CD14-positive monocyte (primary cell): ENCODE results near the gene SBF1. TPM values are rescaled to one million over a fixed set of nuclear protein-coding genes. Genes with fewer than 3 reads are reported as not detected.
A peak's percentile ranks its signal among the peaks of the same experiment; 100 is the strongest.

ENCODE experiments used
- DNase-seq, 3 donors: peaks; one replicate each; pipeline ENCODE4 v3.0.0-alpha.2; 2011 to 2022
- H2AFZ ChIP-seq: 2 replicates; pipeline ENCODE4 v1.6.0; 2012; ENCODE audit warnings: mild to moderate bottlenecking, low read depth, low read length, inconsistent platforms; ENCODE audit not compliant: insufficient read depth, poor library complexity, severe bottlenecking
- H3K27ac ChIP-seq, 2 donors: 1 replicate in 1 of 2; 2 replicates in 1 of 2; pipeline ENCODE4 v1.5.1; 2012 to 2013; ENCODE audit warnings: low read length in 2 of 2, control low read depth in 1 of 2, inconsistent platforms in 1 of 2, low read depth in 1 of 2, mild to moderate bottlenecking in 1 of 2
- H3K27me3 ChIP-seq, 2 donors: one replicate each; pipeline versions ENCODE4 v1.6.0 to v1.6.1; 2011 to 2013; ENCODE audit warnings: low read length in 2 of 2; ENCODE audit not compliant: control insufficient read depth in 2 of 2, insufficient read depth in 2 of 2
- H3K36me3 ChIP-seq, 2 donors: replicated peaks in 1 of 2; 1 replicate in 1 of 2; 2 replicates in 1 of 2; pipeline versions ENCODE4 v1.5.1 to v1.6.1; 2012 to 2013; ENCODE audit warnings: low read length in 2 of 2, control low read depth in 1 of 2, inconsistent platforms in 1 of 2, mild to moderate bottlenecking in 1 of 2; ENCODE audit not compliant: insufficient read depth in 2 of 2, control insufficient read depth in 1 of 2
- H3K4me1 ChIP-seq, 2 donors: 1 replicate in 1 of 2; 2 replicates in 1 of 2; pipeline versions ENCODE4 v1.5.1 to v1.6.1; 2012 to 2013; ENCODE audit warnings: low read length in 2 of 2, control low read depth in 1 of 2, inconsistent platforms in 1 of 2, mild to moderate bottlenecking in 1 of 2, moderate library complexity in 1 of 2; ENCODE audit not compliant: insufficient read depth in 2 of 2, control insufficient read depth in 1 of 2
- H3K4me2 ChIP-seq: replicated peaks from 2 replicates; pipeline ENCODE3; 2012; ENCODE audit warnings: low read length, moderate library complexity, mild to moderate bottlenecking; ENCODE audit not compliant: poor library complexity, severe bottlenecking; ENCODE audit errors: extremely low read depth
- H3K4me3 ChIP-seq, 3 experiments: fragments of 200-600 bp in 1 of 3; sonication (generic) in 1 of 3; replicated peaks in 1 of 3; 1 replicate in 2 of 3; 2 replicates in 1 of 3; pipeline ENCODE4 v1.5.1; 2011 to 2013; ENCODE audit warnings: low read length in 3 of 3, mild to moderate bottlenecking in 3 of 3, control low read depth in 2 of 3, low read depth in 2 of 3, inconsistent platforms in 1 of 3, moderate library complexity in 1 of 3
- H3K79me2 ChIP-seq: 2 replicates; pipeline ENCODE4 v1.6.0; 2012; ENCODE audit warnings: mild to moderate bottlenecking, control low read depth, inconsistent platforms, low read length, moderate library complexity; ENCODE audit not compliant: insufficient read depth
- H3K9ac ChIP-seq: 2 replicates; pipeline ENCODE4 v1.6.0; 2017; ENCODE audit warnings: low read length, mild to moderate bottlenecking; ENCODE audit not compliant: insufficient read depth, poor library complexity, severe bottlenecking
- H3K9me3 ChIP-seq, 2 donors: replicated peaks in 1 of 2; 1 replicate in 1 of 2; 2 replicates in 1 of 2; pipeline versions ENCODE4 v1.5.1 to v1.6.1; 2012 to 2013; ENCODE audit warnings: low read length in 2 of 2, control low read depth in 1 of 2; ENCODE audit not compliant: control insufficient read depth in 1 of 2, insufficient read depth in 1 of 2
- H4K20me1 ChIP-seq: 2 replicates; pipeline ENCODE4 v1.6.0; 2012; ENCODE audit warnings: mild to moderate bottlenecking, low read length, control low read depth, moderate library complexity; ENCODE audit not compliant: insufficient read depth
- H3K27ac Mint-ChIP-seq, 7 donors: one replicate each; pipeline ENCODE4 v1.8.0; 2020; ENCODE audit warnings: mild to moderate bottlenecking in 7 of 7, mixed read lengths in 7 of 7, moderate library complexity in 6 of 7, inconsistent platforms in 2 of 7
- H3K27me3 Mint-ChIP-seq, 3 donors: one replicate each; pipeline ENCODE4 v1.8.0; 2021 to 2022; ENCODE audit warnings: low read depth in 3 of 3, mild to moderate bottlenecking in 3 of 3, mixed read lengths in 3 of 3, moderate library complexity in 3 of 3, inconsistent platforms in 1 of 3
- H3K36me3 Mint-ChIP-seq, 2 donors: one replicate each; pipeline ENCODE4 v1.8.0; 2020; ENCODE audit warnings: mixed read lengths in 2 of 2, inconsistent platforms in 1 of 2, mild to moderate bottlenecking in 1 of 2
- H3K4me1 Mint-ChIP-seq: one replicate; pipeline ENCODE4 v1.8.0; 2020; ENCODE audit warnings: mild to moderate bottlenecking, mixed read lengths
- H3K4me3 Mint-ChIP-seq, 2 donors: one replicate each; pipeline ENCODE4 v1.8.0; 2020; ENCODE audit warnings: mild to moderate bottlenecking in 2 of 2, mixed read lengths in 2 of 2, moderate library complexity in 1 of 2
- H3K9me3 Mint-ChIP-seq, 7 donors: one replicate each; pipeline ENCODE4 v1.8.0; 2020 to 2022; ENCODE audit warnings: mixed read lengths in 7 of 7, mild to moderate bottlenecking in 6 of 7, moderate library complexity in 6 of 7, inconsistent platforms in 2 of 7
- WGBS: methylation state at CpG from one replicate; pipeline ENCODE4 v1.1.5; 2013; ENCODE audit warnings: missing lambda C conversion rate; ENCODE audit not compliant: insufficient coverage; 5-methylcytosine and 5-hydroxymethylcytosine counted together
- intact Hi-C, 2 donors: fragments of 100-400 bp; cut with micrococcal nuclease; formaldehyde crosslinking; loops; one replicate each; pipeline versions ENCODE4 v1.15.0 to v1.15.1; 2023
- polyA plus RNA-seq, 3 donors: library from polyadenylated mRNA; depleted of rRNA in 1 of 3; unstranded in 2 of 3; stranded (reverse) in 1 of 3; fragments of 300-500 nt in 2 of 3; fragments of >200 nt in 1 of 3; fragmentation: Illumina TruSeq in 2 of 3; gene quantifications; 1 replicate in 2 of 3; 2 replicates in 1 of 3; pipeline ENCODE4 v1.2.3, GENCODE V29; 2012 to 2021
- TF ChIP-seq, protein P1 (sequence below): fragments of 200-600 bp; IDR thresholded peaks from one replicate; pipeline ENCODE4 v1.8.0; 2022; ENCODE audit warnings: antibody characterized with exemption, mild to moderate bottlenecking

Gene SBF1
- polyA plus RNA-seq, 3 donors, result 4.0 to 45.9 (median 6.2) TPM

DNA sequence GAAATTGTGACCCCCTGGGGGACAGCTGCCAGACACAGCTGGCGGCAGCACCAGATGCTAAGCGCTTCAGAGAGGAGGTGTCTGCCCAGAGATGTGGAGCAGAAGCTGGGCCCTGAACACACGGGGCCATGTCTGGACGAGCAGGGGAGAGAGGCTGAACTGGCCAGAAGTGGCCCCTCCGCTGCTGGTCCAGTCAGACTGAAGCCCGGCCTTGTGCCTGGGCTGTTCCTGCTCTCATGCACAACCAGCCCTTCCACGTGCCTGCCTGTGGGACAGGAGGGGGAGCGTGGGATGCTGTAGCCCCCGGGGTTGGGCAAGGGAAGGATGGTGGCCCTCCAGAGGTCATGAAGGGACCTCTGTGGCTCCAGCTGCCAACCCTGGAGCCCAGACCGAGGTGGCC is 8.3 kb upstream of the SBF1 start:
- Histone ChIP-seq H3K36me3 (no peaks in the 10 kb centered on the region), H3K4me2 (no peak overlapping the region), H3K79me2 (no peaks in the 10 kb centered on the region), H4K20me1 (no peaks in the 10 kb centered on the region), H2AFZ (no peak overlapping the region), H3K9me3 (no peaks in the 10 kb centered on the region), H3K9ac (no peak overlapping the region), H3K4me1 (peaks cover 5 to 14% of the 10 kb centered on the region in 2 donors), H3K27me3 (peaks cover 9 to 44% of the 10 kb centered on the region in 2 donors), H3K27ac (no peak overlapping the region), H3K4me3 (no peak overlapping the region)
- H3K4me1 Mint-ChIP-seq, result peaks cover 2% of the 10 kb centered on the region
- DNase-seq, result no peak
- intact Hi-C loops, result no loop called here
- TF ChIP-seq, protein P1, sequence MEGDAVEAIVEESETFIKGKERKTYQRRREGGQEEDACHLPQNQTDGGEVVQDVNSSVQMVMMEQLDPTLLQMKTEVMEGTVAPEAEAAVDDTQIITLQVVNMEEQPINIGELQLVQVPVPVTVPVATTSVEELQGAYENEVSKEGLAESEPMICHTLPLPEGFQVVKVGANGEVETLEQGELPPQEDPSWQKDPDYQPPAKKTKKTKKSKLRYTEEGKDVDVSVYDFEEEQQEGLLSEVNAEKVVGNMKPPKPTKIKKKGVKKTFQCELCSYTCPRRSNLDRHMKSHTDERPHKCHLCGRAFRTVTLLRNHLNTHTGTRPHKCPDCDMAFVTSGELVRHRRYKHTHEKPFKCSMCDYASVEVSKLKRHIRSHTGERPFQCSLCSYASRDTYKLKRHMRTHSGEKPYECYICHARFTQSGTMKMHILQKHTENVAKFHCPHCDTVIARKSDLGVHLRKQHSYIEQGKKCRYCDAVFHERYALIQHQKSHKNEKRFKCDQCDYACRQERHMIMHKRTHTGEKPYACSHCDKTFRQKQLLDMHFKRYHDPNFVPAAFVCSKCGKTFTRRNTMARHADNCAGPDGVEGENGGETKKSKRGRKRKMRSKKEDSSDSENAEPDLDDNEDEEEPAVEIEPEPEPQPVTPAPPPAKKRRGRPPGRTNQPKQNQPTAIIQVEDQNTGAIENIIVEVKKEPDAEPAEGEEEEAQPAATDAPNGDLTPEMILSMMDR, result no peak
- no peak overlapping the region for H3K27ac Mint-ChIP-seq
- peaks cover 0 to 12% (median 6%) of the 10 kb centered on the region in 7 donors for H3K9me3 Mint-ChIP-seq
- H3K27me3 Mint-ChIP-seq, result peaks cover 35 to 69% (median 38%) of the 10 kb centered on the region in 3 donors
- peaks cover 0 to 2% of the 10 kb centered on the region in 2 donors for H3K36me3 Mint-ChIP-seq
- 97% methylated on average over 9 of the region's 10 CpGs for WGBS
- peak overlapping the region in 1 of 2 donors; percentile 42 for H3K4me3 Mint-ChIP-seq

DNA sequence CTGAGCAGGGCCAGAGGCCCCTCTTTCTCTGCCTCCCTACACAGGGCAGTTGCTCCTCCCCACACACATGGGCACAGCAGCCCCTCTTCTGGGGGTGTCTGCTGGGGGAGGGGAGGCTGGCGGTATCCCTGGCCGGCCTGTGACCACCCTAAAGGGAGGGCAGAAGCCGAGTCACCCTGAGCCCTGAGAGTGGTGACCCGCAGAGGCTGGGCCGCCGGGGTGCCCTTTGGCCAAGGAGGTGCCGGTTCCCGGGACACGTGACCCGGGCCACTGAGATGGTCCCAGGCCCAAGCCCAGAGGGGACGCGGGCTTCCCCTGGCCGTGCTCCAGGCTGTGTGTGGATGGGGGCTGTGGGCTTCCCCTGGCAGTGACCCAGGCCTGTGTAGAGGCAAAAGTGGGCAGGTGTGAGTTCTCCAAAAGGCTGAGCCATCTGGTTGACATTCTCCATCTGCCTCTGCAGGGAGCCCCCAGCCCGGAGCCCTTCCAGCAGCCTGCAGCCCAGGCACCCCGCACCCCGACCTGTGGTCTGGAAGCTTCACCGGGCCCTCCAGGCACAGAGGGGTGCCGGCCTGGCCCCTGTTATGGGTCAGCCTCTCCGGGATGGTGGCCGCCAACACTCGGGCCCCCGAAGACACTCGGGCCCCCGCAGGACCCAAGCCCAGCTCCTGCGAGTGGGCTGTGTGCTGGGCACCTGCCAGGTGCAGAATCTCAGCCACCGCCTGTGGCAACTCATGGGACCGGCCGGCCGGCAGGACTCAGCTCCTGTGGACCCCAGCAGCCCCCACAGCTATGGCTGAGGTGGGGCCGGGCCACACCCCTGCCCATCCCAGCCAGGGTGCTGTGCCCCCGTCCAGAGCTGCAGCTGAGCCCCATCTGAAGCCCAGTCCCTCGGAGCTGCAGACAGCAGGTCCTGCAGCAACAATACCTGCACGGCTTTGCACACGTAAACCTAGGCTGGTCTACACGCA is 7.6 kb upstream of the SBF1 start:
- Mint-ChIP-seq H3K27me3 (peaks cover 39 to 71% (median 42%) of the 10 kb centered on the region in 3 donors), H3K4me3 (peak overlapping the region; percentile 61 to 75), H3K9me3 (peaks cover 0 to 12% (median 6%) of the 10 kb centered on the region in 7 donors), H3K4me1 (peaks cover 2% of the 10 kb centered on the region), H3K36me3 (peaks cover 0 to 2% of the 10 kb centered on the region in 2 donors), H3K27ac (no peak overlapping the region)
- Histone ChIP-seq H3K4me1 (peaks cover 5 to 14% of the 10 kb centered on the region in 2 donors), H3K79me2 (no peaks in the 10 kb centered on the region), H3K4me3 (peak overlapping the region in 1 of 3 experiments; percentile 71), H3K27ac (no peak overlapping the region), H3K9ac (peak overlapping the region; percentile 8), H3K4me2 (peak overlapping the region; percentile 76), H3K9me3 (no peaks in the 10 kb centered on the region), H2AFZ (peak overlapping the region; percentile 79), H3K36me3 (no peaks in the 10 kb centered on the region), H3K27me3 (peaks cover 9 to 48% of the 10 kb centered on the region in 2 donors), H4K20me1 (no peaks in the 10 kb centered on the region)
- no peak for DNase-seq
- intact Hi-C loops, result no loop called here
- WGBS, result 81% methylated on average over 33 of the region's 35 CpGs
- TF ChIP-seq, protein P1, result no peak
